Prostate gland (tissue), 2 donors: Measurements from ENCODE around the gene FHL1.

Source experiments
- POLR2A ChIP-seq: fragments of 450-650 bp; IDR thresholded peaks from one replicate; pipeline ENCODE4 v1.6.1; 2016; ENCODE audit warnings: antibody characterized with exemption, mild to moderate bottlenecking
- TF ChIP-seq, protein P1 (sequence below), 4 experiments: fragments of 200-600 bp in 2 of 4; fragments of 450-650 bp in 2 of 4; sonication (generic) in 2 of 4; IDR thresholded peaks; 1 replicate in 3 of 4; 2 replicates in 1 of 4; pipeline ENCODE4 v1.5.1; 2016 to 2019; ENCODE audit warnings: antibody characterized with exemption in 4 of 4, mild to moderate bottlenecking in 2 of 4, moderate library complexity in 2 of 4

DNA sequence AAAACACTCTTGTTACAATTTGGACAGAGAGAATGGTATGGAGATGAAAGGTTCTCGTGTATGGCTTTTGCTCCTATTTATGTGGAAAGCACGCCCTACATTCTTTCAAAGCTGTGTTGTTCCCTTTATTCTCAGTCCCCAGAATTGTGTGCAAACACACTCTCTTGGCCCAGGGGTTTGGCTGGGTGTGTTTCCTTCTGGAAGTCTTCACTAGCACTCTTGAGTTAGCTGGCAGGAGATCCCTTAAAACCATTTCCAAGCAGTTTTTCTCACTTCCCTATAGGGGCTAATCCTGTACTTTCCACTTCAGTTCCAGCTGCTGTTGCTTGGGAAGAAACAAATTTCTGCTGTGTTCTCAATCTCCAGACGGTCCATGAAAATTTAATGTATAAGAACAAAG lies 35.1 kb downstream of the FHL1 start:
- TF ChIP-seq, protein P1, sequence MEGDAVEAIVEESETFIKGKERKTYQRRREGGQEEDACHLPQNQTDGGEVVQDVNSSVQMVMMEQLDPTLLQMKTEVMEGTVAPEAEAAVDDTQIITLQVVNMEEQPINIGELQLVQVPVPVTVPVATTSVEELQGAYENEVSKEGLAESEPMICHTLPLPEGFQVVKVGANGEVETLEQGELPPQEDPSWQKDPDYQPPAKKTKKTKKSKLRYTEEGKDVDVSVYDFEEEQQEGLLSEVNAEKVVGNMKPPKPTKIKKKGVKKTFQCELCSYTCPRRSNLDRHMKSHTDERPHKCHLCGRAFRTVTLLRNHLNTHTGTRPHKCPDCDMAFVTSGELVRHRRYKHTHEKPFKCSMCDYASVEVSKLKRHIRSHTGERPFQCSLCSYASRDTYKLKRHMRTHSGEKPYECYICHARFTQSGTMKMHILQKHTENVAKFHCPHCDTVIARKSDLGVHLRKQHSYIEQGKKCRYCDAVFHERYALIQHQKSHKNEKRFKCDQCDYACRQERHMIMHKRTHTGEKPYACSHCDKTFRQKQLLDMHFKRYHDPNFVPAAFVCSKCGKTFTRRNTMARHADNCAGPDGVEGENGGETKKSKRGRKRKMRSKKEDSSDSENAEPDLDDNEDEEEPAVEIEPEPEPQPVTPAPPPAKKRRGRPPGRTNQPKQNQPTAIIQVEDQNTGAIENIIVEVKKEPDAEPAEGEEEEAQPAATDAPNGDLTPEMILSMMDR (IDR thresholded peaks at IDR 0.05), result no peak
- TF ChIP-seq POLR2A, result no peak
